Endothelial cell (in vitro differentiated cells): ENCODE measurements around the gene PLA2G4C. TPM values are rescaled to one million over a fixed set of nuclear protein-coding genes. Genes with fewer than 3 reads are reported as not detected.
A peak's percentile ranks its signal among the peaks of the same experiment; 100 is the strongest.
"Not testable (repeated sequence)": the region's sequence is repeated elsewhere in the genome, so short reads cannot be mapped to it uniquely, and the experiment has no call there.

Experiments
- DNase-seq: peaks from one replicate; pipeline ENCODE4 v3.0.0; 2021; ENCODE audit warnings: low spot score
- H3K27ac Mint-ChIP-seq: one replicate; pipeline ENCODE4 v1.8.0; 2021; ENCODE audit warnings: mixed read lengths, inconsistent platforms; ENCODE audit not compliant: unreplicated experiment
- H3K27me3 Mint-ChIP-seq: one replicate; pipeline ENCODE4 v1.8.0; 2021; ENCODE audit warnings: mild to moderate bottlenecking, moderate library complexity, mixed read lengths, inconsistent platforms; ENCODE audit not compliant: unreplicated experiment
- H3K36me3 Mint-ChIP-seq: one replicate; pipeline ENCODE4 v1.8.0; 2021; ENCODE audit warnings: mild to moderate bottlenecking, low read depth, mixed read lengths, inconsistent platforms; ENCODE audit not compliant: unreplicated experiment
- H3K4me1 Mint-ChIP-seq: one replicate; pipeline ENCODE4 v1.8.0; 2021; ENCODE audit warnings: mild to moderate bottlenecking, mixed read lengths, inconsistent platforms; ENCODE audit not compliant: unreplicated experiment
- H3K4me3 Mint-ChIP-seq: one replicate; pipeline ENCODE4 v1.8.0; 2021; ENCODE audit warnings: mild to moderate bottlenecking, mixed read lengths, inconsistent platforms; ENCODE audit not compliant: unreplicated experiment
- H3K9me3 Mint-ChIP-seq: one replicate; pipeline ENCODE4 v1.8.0; 2021; ENCODE audit warnings: mixed read lengths, inconsistent platforms; ENCODE audit not compliant: unreplicated experiment
- total RNA-seq: library from RNA; stranded (reverse); fragmentation: NEBNext Ultra II Directional; extraction: Animal tissue kit (Norgen Biotek cat#: 25700); gene quantifications from one replicate; pipeline ENCODE4 v1.2.1, GENCODE V29; 2021; ENCODE audit not compliant: unreplicated experiment
- TF ChIP-seq, protein P1 (sequence below): fragments of 200-600 bp; sonication (generic); IDR thresholded peaks from one replicate; pipeline ENCODE4 v1.5.0; 2021; ENCODE audit warnings: antibody characterized with exemption; ENCODE audit not compliant: unreplicated experiment

The PLA2G4C gene
- total RNA-seq, 1 donor from 2014 or later = 1.1 TPM

DNA sequence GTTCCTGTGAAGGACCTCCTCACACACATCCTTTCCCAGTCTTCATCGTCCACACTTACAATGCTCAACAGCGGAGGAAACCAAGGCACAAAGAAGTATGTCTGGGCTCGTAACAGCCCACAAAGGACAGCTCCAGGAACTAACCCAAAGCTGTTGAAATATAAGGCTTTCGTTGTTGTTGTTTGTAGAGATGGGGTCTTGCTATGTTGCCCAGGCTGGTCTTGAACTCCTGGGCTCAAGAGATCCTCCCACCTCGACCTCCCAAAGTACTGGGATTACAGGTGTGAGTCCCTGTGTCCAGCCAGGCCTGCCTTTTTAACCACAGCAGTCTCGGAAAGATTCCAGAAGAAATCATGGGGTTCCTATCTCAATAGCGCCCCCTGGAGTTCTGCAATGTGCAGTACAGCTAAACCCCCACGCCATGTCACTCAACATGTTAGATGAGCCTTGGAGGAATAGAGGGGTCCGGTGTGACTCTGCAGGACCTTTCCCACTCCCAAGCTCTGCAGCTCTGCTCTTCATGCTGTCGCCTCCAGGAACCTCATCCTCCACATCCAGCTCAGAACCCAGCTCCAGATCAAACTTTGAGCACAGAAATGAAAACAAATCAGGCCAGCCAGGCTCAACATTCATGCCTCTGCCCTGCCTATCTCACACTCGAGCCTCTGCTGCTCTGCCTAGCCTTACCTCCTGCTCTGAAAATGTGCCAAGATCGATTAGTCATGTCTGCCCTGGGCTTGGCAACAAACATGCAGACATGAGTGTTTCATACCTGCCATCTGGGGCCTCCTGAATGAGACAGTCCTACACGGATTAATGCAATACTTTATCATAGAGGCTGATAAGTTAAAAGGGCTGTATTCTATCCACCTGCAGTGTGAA, 7.5 kb downstream of the PLA2G4C start:
- TF ChIP-seq, protein P1, sequence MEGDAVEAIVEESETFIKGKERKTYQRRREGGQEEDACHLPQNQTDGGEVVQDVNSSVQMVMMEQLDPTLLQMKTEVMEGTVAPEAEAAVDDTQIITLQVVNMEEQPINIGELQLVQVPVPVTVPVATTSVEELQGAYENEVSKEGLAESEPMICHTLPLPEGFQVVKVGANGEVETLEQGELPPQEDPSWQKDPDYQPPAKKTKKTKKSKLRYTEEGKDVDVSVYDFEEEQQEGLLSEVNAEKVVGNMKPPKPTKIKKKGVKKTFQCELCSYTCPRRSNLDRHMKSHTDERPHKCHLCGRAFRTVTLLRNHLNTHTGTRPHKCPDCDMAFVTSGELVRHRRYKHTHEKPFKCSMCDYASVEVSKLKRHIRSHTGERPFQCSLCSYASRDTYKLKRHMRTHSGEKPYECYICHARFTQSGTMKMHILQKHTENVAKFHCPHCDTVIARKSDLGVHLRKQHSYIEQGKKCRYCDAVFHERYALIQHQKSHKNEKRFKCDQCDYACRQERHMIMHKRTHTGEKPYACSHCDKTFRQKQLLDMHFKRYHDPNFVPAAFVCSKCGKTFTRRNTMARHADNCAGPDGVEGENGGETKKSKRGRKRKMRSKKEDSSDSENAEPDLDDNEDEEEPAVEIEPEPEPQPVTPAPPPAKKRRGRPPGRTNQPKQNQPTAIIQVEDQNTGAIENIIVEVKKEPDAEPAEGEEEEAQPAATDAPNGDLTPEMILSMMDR = peak; percentile 92
- Mint-ChIP-seq H3K4me3 (no peak overlapping the region), H3K27ac (no peak overlapping the region), H3K9me3 (no peaks in the 10 kb centered on the region), H3K4me1 (no peaks in the 10 kb centered on the region), H3K36me3 (no peaks in the 10 kb centered on the region), H3K27me3 (peaks cover 1% of the 10 kb centered on the region)
- DNase-seq = peak; percentile 71

DNA sequence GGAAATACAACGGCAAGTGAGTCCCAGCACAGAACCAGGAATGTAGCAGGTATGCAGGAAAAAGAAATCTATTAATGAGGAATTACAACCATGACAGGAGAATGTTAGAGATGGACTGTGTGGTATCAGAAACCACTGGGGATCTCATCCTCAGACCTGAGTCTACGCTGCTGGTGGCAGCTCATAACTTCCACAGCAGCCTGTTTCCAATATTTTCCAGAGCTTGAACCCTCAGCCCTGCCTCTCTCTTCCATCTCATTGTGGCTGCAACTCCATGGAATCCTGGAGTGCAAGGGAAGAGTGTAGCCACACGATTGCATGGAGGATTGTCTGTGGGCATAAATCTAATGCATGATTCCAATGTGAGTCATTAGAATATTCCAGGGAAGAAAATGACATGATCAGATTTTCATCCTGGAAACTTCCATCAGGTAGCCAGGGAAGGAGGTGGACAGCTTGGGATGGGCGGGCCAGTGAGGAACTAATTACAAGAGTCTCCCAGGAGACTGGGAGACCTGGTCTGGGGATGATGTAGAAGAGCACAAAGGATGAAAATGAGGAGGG, 14.9 kb downstream of the PLA2G4C start:
- TF ChIP-seq, protein P1 = no peak
- no peak for DNase-seq
- Mint-ChIP-seq H3K4me3 (no peak overlapping the region), H3K9me3 (peaks cover 5% of the 10 kb centered on the region), H3K36me3 (peaks cover 3% of the 10 kb centered on the region), H3K27ac (no peak overlapping the region), H3K27me3 (peaks cover 2% of the 10 kb centered on the region), H3K4me1 (no peaks in the 10 kb centered on the region)

DNA sequence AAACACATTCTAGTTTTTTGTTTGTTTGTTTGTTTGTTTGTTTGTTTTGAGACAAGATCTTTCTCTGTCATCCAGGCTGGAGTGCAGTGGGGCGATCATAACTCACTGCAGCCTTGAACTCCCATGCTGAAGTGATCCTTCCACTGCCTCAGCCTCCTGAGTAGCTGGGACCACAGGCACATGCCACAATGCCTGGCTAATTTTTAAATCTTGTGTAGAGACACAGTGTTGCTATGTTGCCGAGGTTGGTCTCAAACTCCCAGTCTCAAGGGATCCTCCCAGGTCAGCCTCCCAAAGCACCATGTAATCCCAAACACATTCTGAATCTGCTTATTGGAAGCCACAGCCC, 15.8 kb downstream of the PLA2G4C start:
- H3K4me3 Mint-ChIP-seq = no peak overlapping the region
- no peak overlapping the region for H3K27ac Mint-ChIP-seq
- peaks cover 3% of the 10 kb centered on the region for H3K36me3 Mint-ChIP-seq
- DNase-seq = no peak
- TF ChIP-seq, protein P1 = no peak
- peaks cover 5% of the 10 kb centered on the region for H3K9me3 Mint-ChIP-seq
- peaks cover 2% of the 10 kb centered on the region for H3K27me3 Mint-ChIP-seq
- H3K4me1 Mint-ChIP-seq = no peaks in the 10 kb centered on the region

DNA sequence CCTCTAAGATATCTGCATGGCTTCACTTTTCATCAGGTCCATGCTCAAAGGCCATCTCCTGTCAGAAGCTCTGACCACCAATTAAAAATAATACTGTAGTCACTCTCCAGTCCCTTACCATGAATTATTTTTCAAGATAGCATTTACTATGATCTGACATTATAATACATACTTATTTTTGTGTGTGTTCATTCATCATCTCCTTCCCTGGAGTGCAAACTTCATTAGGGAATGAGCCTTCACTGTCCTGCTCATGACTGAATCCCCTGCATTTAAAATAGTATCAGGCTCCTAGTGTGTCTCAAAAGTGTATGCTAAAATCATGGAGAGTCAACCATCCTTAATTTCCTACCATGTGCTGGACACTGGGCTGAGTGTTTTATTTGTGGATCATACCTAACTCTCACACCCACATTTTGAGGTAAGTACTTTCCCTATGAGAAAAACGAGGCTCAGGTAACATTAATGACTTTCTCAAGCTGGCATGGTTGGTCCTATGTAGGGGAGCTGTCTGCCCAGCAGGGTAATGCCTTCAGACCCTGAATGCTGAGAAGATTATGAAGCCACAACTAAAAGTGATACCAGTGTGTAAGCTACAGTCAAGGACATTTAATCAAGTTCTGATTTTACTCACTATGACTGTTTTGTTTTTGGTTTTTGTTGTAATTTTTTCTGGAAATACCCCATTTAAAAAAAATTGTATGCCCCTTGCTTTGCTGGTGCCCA, 16.3 kb downstream of the PLA2G4C start:
- no peak for DNase-seq
- no peak overlapping the region for H3K4me3 Mint-ChIP-seq
- H3K36me3 Mint-ChIP-seq = peaks cover 3% of the 10 kb centered on the region
- H3K27me3 Mint-ChIP-seq = peaks cover 2% of the 10 kb centered on the region
- H3K27ac Mint-ChIP-seq = no peak overlapping the region
- peaks cover 5% of the 10 kb centered on the region for H3K9me3 Mint-ChIP-seq
- TF ChIP-seq, protein P1 = no peak
- H3K4me1 Mint-ChIP-seq = no peaks in the 10 kb centered on the region

DNA sequence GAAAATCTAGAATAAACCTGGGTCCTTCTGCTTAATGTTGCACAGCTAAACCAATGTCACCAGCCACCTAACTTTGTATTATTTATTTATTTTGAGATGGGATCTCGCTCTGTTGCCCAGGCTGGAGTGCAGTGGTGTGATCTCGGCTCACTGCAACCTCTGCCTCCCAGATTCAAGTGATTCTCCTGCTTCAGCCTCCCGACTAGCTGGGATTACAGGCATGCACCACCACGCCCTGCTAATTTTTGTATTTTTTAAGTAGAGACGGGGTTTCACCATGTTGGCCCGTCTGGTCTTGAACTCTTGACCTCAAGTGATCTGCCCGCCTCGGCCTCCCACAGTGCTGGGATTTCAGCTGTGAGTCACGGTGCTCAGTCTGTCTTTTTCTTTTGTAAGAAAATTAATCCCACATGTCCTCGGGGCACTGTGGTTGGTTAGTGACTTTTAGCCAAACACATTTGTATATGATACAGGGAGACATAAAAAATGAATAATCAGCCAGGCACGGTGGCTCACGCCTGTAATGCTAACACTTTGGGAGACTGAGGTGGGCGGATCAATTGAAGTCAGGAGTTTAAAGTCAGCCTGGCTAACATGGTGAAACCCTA, 19.4 kb downstream of the PLA2G4C start:
- not testable (repeated sequence) for DNase-seq, H3K4me3 Mint-ChIP-seq, H3K4me1 Mint-ChIP-seq, H3K27me3 Mint-ChIP-seq, H3K9me3 Mint-ChIP-seq, H3K27ac Mint-ChIP-seq, H3K36me3 Mint-ChIP-seq
